Activated CD8-positive, alpha-beta memory T cell treated with anti-CD3 and anti-CD28 coated beads for 1 hour (primary cell): ENCODE measurements around the gene LRP5.

Source experiments
- DNase-seq, 2 donors: peaks; one replicate each; pipeline ENCODE4 v3.0.0-alpha.2; 2020; ENCODE audit warnings: low read depth in 1 of 2; ENCODE audit errors: extremely low read depth in 1 of 2

Gene LRP5

GRCh38 chr11:68497761-68498160 is 185.4 kb downstream of the LRP5 start:
- no peak for DNase-seq

GRCh38 chr11:68498321-68498720 is 185.9 kb downstream of the LRP5 start:
- DNase-seq = no peak
